PC-3 (cell line): Measurements from ENCODE around the gene TYK2. TPM values are rescaled to one million over a fixed set of nuclear protein-coding genes. Genes with fewer than 3 reads are reported as not detected.

Source experiments
- ATAC-seq: fragments of 200-7000 bp; cut with Tn5 transposase; 2 replicates; pipeline ENCODE4 v1.9.1; 2020; ENCODE audit warnings: mild to moderate bottlenecking, moderate library complexity
- BruUV-seq: library from RNA; stranded (reverse); fragments of 400-500 nt; replicated peaks from 2 replicates; lab custom pipeline; 2021; lab: Mats Ljungman, UMichigan
- CTCF ChIA-PET: fragments of 300-600 bp; sonication (Branson Sonifier 250); formaldehyde crosslinking; loops from one replicate; lab custom pipeline; 2022; ENCODE audit warnings: antibody characterized with exemption; lab: Charles Lee
- POLR2A ChIA-PET: fragments of 300-600 bp; sonication (Branson Sonifier 250); formaldehyde crosslinking; loops from one replicate; lab custom pipeline; 2022; ENCODE audit warnings: antibody characterized with exemption; ENCODE audit not compliant: unreplicated experiment; lab: Charles Lee
- DNase-seq: peaks from one replicate; pipeline ENCODE4 v3.0.0-alpha.2; 2015
- H2AFZ ChIP-seq: fragments of 300-600 bp; sonication (generic); 2 replicates; pipeline ENCODE4 v1.6.0; 2016; ENCODE audit warnings: antibody characterized with exemption, low read length
- H3F3A ChIP-seq: fragments of 300-600 bp; sonication (generic); one replicate; pipeline ENCODE4 v1.6.0; 2017; ENCODE audit warnings: antibody characterized with exemption, low read length, control low read depth, mild to moderate bottlenecking; ENCODE audit not compliant: unreplicated experiment
- H3K27ac ChIP-seq: fragments of 300-600 bp; sonication (generic); 2 replicates; pipeline ENCODE4 v1.5.1; 2016; ENCODE audit warnings: mild to moderate bottlenecking, low read length
- H3K27me3 ChIP-seq: fragments of 300-600 bp; sonication (generic); 2 replicates; pipeline ENCODE4 v1.6.1; 2016; ENCODE audit warnings: low read length, mixed read lengths
- H3K36me3 ChIP-seq: fragments of 300-600 bp; sonication (generic); 2 replicates; pipeline ENCODE4 v1.6.1; 2016; ENCODE audit warnings: low read depth, mixed run types, low read length, mixed read lengths
- H3K4me1 ChIP-seq: fragments of 300-600 bp; sonication (generic); 2 replicates; pipeline ENCODE4 v1.5.1; 2016; ENCODE audit warnings: low read length; ENCODE audit not compliant: insufficient read depth
- H3K4me2 ChIP-seq: fragments of 300-600 bp; sonication (generic); 2 replicates; pipeline ENCODE4 v1.6.0; 2016; ENCODE audit warnings: low read length
- H3K4me3 ChIP-seq: fragments of 300-600 bp; sonication (generic); 2 replicates; pipeline ENCODE4 v1.5.1; 2016; ENCODE audit warnings: mild to moderate bottlenecking, low read length, mixed read lengths
- H3K79me2 ChIP-seq: fragments of 300-600 bp; sonication (generic); 2 replicates; pipeline ENCODE4 v1.6.1; 2017; ENCODE audit warnings: low read length, mixed read lengths
- H3K9ac ChIP-seq: fragments of 300-600 bp; sonication (generic); 2 replicates; pipeline ENCODE4 v1.6.0; 2016; ENCODE audit warnings: mild to moderate bottlenecking, low read length
- H3K9me2 ChIP-seq: fragments of 300-600 bp; sonication (generic); replicated peaks from 2 replicates; pipeline ENCODE4 v1.6.1; 2016; ENCODE audit warnings: mixed run types, low read length, mixed read lengths
- H3K9me3 ChIP-seq: fragments of 300-600 bp; sonication (generic); 2 replicates; pipeline ENCODE4 v1.6.1; 2016; ENCODE audit warnings: low read length, mixed read lengths
- H4K20me1 ChIP-seq: fragments of 300-600 bp; sonication (generic); 2 replicates; pipeline ENCODE4 v1.6.1; 2016; ENCODE audit warnings: low read length, mixed read lengths
- CTCF ChIP-seq: fragments of 300-600 bp; sonication (generic); conservative IDR thresholded peaks from 2 replicates; pipeline ENCODE4 v1.5.1; 2017; ENCODE audit warnings: antibody characterized with exemption, low read depth, mild to moderate bottlenecking, low read length
- EZH2 ChIP-seq: fragments of 300-600 bp; sonication (generic); IDR thresholded peaks from one replicate; pipeline ENCODE4 v1.6.1; 2017; ENCODE audit warnings: antibody characterized with exemption, mild to moderate bottlenecking, low read length; ENCODE audit not compliant: unreplicated experiment
- EZH2phosphoT487 ChIP-seq: fragments of 300-600 bp; sonication (generic); IDR thresholded peaks from 2 replicates; pipeline ENCODE4 v1.6.1; 2018; ENCODE audit warnings: mild to moderate bottlenecking, antibody characterized with exemption, low read length, borderline replicate concordance
- intact Hi-C: fragments of 100-400 bp; cut with micrococcal nuclease; formaldehyde crosslinking; loops from 2 replicates; pipeline ENCODE4 v1.9.0; 2023
- total RNA-seq: library from RNA; depleted of rRNA; stranded (reverse); fragments of >200 nt; gene quantifications from 2 replicates; pipeline ENCODE4 v1.2.3, GENCODE V29; 2014

The TYK2 gene
- total RNA-seq, 1 experiment from 2014 or later: 177 TPM

- no peak for DNase-seq
- Histone ChIP-seq H3K79me2 (no peaks in the 10 kb centered on the region), H3F3A (no peaks in the 10 kb centered on the region), H3K4me3 (no peak overlapping the region), H3K27me3 (no peaks in the 10 kb centered on the region), H3K9me3 (no peaks in the 10 kb centered on the region), H2AFZ (no peak overlapping the region), H3K27ac (no peak overlapping the region), H3K9ac (no peak overlapping the region), H3K36me3 (peaks cover 52% of the 10 kb centered on the region), H3K4me2 (no peak overlapping the region), H3K4me1 (no peaks in the 10 kb centered on the region), H3K9me2 (no peaks in the 10 kb centered on the region), H4K20me1 (peaks cover 4% of the 10 kb centered on the region; the same call in 1 of the 2 replicates)
- BruUV-seq: no TSS peak
- no peak for TF ChIP-seq EZH2
- no peak for TF ChIP-seq EZH2phosphoT487
- TF ChIP-seq CTCF: no peak
- no peak for ATAC-seq
- ChIA-PET POLR2A (no interaction called here), CTCF (no interaction called here)
- intact Hi-C loops: no loop called here
Observed at GRCh38 chr19:10362259-10362658, 18.1 kb downstream of the TYK2 start.

- ChIA-PET POLR2A (no interaction called here), CTCF (no interaction called here)
- Histone ChIP-seq H3K4me1 (no peaks in the 10 kb centered on the region), H3K9me2 (no peaks in the 10 kb centered on the region), H3F3A (no peaks in the 10 kb centered on the region), H3K9me3 (no peaks in the 10 kb centered on the region), H3K4me3 (no peak overlapping the region), H4K20me1 (peaks cover 4% of the 10 kb centered on the region; the same call in 1 of the 2 replicates), H3K9ac (no peak overlapping the region), H3K79me2 (no peaks in the 10 kb centered on the region), H2AFZ (no peak overlapping the region), H3K36me3 (peaks cover 47% of the 10 kb centered on the region), H3K27me3 (no peaks in the 10 kb centered on the region), H3K27ac (no peak overlapping the region), H3K4me2 (no peak overlapping the region)
- TF ChIP-seq CTCF (no peak), EZH2phosphoT487 (no peak), EZH2 (no peak)
- BruUV-seq: no TSS peak
- ATAC-seq (no peak), DNase-seq (no peak)
- intact Hi-C loops: no loop called here
Observed at GRCh38 chr19:10361569-10362011, 18.8 kb downstream of the TYK2 start.

- Histone ChIP-seq H3K9me2 (no peaks in the 10 kb centered on the region), H3F3A (no peaks in the 10 kb centered on the region), H3K27ac (no peak overlapping the region), H3K36me3 (peaks cover 38% of the 10 kb centered on the region), H4K20me1 (no peaks in the 10 kb centered on the region), H3K4me2 (no peak overlapping the region), H3K27me3 (no peaks in the 10 kb centered on the region), H2AFZ (no peak overlapping the region), H3K79me2 (no peaks in the 10 kb centered on the region), H3K4me1 (no peaks in the 10 kb centered on the region), H3K9me3 (no peaks in the 10 kb centered on the region), H3K4me3 (no peak overlapping the region), H3K9ac (no peak overlapping the region)
- ATAC-seq (no peak), DNase-seq (no peak)
- ChIA-PET POLR2A (no interaction called here), CTCF (no interaction called here)
- BruUV-seq: no TSS peak
- TF ChIP-seq EZH2phosphoT487 (no peak), EZH2 (no peak), CTCF (no peak)
- intact Hi-C loops: no loop called here
Observed at GRCh38 chr19:10356431-10356830, 23.9 kb downstream of the TYK2 start.
